HG03196 (cell line): ENCODE results near the gene PGS1.

Source experiments
- ATAC-seq: cut with Tn5 transposase; IDR thresholded peaks from one replicate; pipeline ENCODE4 v1.9.1; 2021; ENCODE audit not compliant: unreplicated experiment

The PGS1 gene

GRCh38 chr17:78406396-78406795 lies 27.9 kb downstream of the PGS1 start:
- no peak for ATAC-seq

DNA sequence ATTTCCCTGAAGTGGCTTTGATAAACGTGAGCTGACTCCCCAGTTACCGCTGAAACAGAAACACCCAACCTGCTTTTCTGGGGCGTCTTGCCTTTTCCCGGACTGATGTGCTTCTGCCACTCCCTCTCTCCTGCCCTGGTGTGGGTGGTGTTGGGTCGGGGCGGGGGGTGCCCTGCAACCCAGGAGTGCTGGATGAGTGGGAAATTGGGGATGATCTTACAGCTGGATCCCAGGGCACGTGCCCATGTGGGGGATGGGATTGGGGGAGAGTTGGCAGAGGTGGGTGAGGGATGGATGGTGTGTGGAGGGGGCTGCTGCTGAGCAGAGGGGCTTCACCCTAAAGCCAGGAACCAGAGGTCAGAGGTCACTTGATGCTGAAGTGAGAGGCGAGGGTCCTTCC lies 28.5 kb downstream of the PGS1 start:
- ATAC-seq = no peak

DNA sequence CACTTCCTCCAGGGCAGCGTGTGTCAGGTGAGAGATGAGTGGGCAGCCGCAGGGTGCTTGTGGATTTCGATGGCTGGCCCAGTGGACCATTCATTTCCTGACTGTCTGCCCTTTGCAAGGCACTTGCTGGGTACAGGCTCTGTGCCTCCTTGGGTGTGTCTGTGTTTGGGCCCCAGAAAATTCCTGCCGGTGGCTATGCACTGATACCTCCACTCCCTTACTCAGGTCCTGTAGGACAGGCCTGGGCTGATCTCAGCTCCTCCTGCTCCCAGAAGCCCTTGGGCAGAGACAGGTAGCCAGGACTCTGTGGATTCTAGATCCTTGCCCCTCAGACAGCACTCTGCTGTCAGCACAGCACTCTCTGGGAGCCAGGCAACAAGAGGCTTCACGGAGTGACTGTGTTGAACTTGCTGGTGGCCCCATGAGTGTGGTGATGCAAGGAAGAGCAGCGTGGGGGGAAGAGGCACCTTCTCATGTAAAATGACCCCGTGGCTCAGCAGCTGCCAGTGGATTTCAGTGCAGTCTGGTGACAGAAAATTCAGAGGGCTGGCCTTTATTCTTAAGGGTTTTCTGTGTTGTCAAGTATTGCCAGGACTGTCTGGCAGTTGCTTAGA lies 29.0 kb downstream of the PGS1 start:
- no peak for ATAC-seq

GRCh38 chr17:78408476-78409050 lies 30.1 kb downstream of the PGS1 start:
- no peak for ATAC-seq

GRCh38 chr17:78409191-78409928 lies 30.9 kb downstream of the PGS1 start:
- ATAC-seq = no peak

DNA sequence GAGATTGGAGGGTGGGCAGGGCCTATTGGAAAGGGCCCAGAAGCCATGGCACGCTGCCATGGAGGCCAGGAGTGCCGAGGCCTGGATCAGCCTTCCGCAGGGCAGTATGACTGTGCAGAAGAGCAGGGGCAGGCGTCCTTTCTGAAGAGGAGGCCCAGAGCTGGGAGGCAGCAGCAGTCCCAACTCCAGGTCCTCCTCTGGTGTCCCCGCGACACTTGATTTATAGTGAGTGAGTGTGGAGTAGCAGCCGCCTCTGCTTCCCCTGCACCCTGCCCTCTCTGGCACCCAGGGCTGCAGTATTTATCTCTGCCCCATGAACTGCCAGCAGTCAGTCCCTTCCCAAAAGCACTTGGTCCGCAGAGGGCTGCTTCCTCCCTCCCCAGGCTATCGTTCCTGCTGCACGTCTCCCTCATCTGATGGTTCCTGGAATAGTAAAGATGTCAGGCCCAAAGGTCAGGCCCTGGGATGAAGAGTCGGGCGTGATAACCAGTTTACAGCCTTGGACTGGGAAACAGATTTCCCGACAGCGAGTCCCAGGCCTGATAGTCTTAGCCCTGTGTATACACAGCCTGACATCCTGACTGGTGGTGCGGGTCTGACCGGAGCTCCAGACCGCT lies 32.9 kb downstream of the PGS1 start:
- no peak for ATAC-seq

DNA sequence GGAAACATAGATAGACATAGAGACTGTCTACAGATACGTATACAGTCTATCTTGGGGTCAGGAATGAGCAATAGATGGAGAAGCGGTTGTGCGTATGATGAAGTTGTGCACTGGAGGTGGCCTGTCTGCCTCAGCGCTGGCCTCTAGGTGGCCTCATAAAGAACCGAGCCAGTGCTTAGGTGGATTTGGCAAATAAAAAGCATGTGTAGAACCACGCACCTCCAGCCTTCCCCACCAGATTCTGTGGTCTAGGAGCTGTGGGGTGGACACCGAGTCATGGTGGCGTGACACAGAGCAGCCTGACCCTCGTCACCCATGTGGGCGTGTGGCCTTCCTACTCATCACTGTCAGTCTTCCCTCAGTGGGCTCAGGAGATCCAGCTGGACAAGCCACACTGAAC lies 34.0 kb downstream of the PGS1 start:
- no peak for ATAC-seq

GRCh38 chr17:78414178-78415162 lies 36.0 kb downstream of the PGS1 start:
- no peak for ATAC-seq

GRCh38 chr17:78415821-78416711 lies 37.6 kb downstream of the PGS1 start:
- no peak for ATAC-seq

GRCh38 chr17:78416791-78417530 lies 38.5 kb downstream of the PGS1 start:
- no peak for ATAC-seq

DNA sequence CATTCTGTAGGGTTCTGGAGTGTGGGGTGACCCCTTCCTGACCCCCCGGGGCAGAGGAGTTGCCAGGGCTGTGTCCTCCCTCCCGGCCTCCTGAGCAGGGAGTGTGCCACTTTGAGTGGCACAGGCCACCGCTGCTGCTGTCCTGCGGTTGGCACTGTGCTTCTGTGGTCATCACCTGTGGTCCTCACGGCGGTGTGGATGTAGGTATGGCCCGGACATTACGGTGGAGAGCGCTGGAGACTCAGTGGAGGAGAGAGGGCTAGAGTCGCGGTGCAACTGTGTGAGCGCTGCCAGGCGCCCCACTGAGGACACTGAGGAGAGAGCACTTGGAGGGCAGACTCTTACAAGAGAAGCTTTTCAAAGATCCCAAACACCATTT lies 39.1 kb downstream of the PGS1 start:
- no peak for ATAC-seq

DNA sequence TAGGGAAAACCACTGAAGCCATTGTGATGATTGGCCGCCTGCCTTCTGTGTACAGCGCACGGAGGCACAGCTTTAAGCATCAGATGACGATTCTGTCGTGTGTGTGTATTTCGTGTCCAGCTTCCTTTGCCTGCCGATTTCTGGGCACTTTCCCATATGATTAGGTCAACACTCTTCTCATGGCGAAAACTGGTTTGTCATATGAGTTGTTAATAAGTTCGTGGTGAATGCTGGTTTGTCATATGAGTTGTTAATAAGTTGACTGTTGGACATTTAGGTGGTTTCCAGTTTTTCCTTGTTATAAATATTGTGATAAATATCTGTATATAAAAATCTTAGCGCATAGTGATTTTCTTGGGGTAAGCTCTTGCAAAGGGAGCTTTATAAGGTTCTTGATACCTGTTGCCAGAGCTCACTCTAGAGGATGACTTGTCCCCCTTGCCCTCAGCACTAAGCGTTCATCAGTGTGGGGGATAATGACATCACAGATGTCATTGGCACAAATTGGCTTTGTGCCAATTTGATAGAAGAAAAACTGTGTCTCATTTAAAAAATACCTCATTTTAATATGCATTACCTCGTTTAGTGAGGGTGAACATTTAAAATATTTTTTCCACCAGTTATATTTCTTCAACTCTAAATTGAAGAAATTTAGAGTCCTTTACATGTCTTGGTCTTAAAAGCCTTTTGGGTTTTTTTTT lies 40.0 kb downstream of the PGS1 start:
- ATAC-seq = no peak

GRCh38 chr17:78419970-78420815 lies 41.7 kb downstream of the PGS1 start:
- ATAC-seq = no peak

DNA sequence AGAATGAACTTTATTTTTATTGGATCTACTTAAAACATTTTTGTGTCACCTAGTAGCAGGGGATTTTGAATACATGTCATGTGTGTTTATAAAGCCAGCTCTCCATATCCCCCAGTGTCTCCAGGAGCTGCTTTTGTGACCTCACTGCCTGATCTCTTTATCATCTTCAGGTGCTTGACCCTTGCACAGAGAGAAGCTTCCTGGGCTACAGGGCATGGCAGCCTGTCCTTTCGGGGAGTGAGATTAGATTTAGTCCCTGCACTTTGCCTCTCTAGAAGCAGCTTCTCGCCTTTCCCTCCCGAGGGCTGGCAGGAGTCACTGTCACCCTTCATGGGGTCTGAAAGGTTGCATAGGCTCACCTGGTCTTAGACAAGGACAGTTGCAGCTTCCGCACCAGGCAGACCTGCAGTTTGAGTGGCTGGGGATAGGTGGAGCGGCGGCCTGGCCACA lies 42.7 kb downstream of the PGS1 start:
- no peak for ATAC-seq

DNA sequence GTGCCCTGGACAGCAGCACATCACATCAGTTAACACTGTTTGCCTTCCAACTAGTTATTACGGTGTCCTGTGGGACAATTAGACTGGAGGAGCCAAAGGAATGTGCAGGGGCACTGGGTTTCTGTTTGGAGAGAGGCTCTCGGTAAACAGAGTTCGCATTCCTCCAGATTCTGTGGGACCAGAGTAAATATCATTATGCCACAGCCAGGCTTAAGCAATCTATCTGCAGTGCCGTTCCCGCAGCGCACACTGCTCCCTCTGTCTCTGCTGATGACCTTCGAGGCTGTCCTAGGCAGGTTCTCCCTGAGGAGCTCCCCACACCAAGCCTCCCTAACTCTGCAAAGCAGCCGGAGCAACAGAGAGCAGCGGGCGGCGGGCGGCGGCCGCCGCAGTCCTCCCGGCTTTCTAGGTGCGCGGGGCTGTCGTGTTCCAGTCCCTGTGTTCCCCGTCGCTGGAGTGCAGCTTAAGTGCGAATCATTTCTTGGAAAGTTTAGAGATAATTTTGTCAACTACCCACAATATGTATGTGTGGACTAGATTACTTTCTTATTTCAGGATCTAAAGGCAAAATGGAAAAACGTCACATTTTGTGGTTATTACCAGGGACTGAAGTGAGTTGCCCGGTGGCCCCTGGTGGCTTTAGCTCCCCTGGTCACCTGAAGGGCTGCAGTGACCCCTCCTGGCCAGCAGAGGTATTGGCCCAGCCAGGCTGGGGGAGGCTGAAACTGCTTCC lies 43.3 kb downstream of the PGS1 start:
- no peak for ATAC-seq

- ATAC-seq = no peak
These were observed 43.8 kb downstream of the PGS1 start for GRCh38 chr17:78422267-78422605.
